Hematopoietic multipotent progenitor cell treated with erythropoietin and hydrocortisone succinate and interleukin-3 and kit ligand, for 15 days (in vitro differentiated cells): ENCODE data around the gene PXDN.
"Not testable (repeated sequence)": the region's sequence is repeated elsewhere in the genome, so short reads cannot be mapped to it uniquely, and the experiment has no call there.

Experiments
- DNase-seq: peaks from one replicate; pipeline ENCODE4 v3.0.0-alpha.2; 2015; ENCODE audit warnings: low spot score

Gene PXDN

DNA sequence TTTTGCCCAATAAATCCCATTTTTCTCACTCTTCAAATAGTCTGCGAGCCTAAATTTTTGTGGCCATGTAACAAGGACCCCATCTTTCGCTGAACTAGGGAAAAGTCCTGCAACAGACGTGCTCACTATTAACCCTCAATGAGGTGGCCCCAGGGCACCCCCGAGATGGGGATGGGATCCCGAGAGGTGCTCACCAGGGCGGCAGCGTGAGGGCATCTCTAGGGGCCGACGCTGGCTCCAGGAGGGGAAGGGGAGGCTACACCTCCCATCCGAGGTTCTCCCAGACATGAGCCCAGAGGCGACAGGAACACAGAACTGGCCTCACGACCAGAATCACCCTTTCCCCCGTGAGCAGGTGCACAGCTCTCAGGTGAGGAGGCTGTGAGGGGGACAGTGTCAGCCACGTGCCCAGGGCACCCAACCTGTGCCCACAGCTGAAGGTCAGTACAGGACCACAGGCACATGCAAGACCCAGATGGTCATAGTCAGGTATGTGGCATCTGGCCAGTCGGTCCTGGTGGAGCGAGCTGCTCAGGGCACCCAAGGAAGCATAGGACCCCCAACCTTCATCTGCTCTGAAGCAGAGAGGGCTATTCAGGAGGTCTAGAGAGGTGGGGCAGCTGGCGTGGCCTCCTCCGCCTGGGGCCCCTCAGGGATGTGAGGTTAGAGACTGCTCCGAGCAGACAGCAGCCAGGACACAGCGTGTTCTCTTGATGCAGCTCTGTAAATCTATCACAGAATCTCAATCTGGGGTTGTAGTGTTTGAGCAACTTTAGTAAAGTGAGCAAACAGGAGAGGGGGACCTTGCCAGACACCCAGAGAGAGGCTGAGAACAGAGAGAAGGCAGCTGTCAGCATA is 62.8 kb downstream of the PXDN start:
- DNase-seq: no peak

DNA sequence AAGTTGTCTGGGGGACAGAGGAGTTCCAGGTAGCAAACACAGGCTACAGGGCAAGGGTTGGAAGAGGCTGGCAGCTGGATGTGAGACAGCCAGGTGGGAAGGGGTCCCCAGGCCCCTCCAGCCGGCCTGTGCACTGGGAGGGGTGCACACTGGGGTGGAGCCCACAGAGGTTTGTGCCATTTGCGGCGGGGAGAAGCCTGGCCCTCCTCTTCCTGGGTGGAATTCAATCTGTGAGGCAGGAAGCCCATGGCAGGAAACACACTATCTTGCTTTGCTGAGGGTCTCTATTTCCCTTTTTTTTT is 63.3 kb downstream of the PXDN start:
- no peak for DNase-seq

DNA sequence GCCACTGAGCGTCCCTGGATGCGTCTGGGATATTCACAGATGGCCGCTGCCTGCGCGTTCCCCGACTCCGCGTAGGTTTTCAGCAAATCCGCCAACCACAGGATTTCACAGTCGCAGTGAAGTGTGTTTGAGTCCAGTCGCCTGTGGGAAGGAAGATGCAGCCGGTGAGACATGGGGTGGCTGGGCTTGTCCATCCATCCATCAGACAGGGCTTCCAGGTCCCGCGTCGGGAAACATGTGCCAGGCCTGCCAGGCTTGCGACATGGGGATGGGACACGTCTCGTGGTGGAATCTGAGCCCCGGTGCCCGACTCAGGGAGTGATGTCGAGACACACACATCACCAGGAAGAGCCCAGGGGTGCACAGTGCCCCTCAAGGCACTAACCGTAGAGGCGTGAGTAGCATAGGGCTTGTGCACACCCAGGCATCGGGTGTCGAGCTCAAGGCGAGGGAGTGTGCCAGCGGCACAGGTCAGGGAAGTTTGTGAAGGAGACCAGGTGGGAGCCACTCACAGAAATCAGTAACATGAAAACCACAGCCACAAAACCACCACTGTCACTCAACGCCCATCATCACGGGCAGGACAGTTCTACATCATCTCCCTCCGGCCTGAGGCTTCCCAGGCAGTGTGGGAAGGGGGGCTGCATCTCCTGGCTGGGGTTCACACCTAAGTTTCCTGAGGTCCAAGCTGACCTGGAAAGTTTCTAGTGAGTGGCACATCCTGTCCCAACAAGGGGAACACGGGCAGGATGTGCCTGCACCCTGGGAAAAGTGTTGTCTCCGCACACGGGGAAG is 63.9 kb downstream of the PXDN start:
- DNase-seq: no peak

DNA sequence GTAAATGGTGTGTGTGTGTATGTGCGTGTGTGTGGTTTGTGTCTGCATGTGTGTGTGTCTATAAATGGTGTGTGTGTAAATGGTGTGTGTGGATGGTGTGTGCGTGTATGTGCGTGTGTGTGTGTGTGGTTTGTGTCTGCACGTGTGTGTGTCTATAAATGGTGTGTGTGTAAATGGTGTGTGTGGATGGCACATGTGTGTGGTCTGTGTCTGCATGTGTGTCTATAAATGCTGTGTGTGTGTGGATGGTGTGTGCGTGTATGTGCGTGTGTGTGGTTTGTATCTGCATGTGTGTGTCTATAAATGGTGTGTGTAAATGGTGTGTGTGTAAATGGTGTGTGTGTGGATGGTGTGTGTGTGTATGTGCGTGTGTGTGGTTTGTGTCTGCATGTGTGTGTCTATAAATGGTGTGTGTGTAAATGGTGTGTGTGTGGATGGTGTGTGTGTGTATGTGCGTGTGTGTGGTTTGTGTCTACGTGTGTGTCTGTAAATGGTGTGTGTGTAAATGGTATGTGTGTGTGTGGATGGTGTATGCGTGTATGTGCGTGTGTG is 64.8 kb downstream of the PXDN start:
- not testable (repeated sequence) for DNase-seq

DNA sequence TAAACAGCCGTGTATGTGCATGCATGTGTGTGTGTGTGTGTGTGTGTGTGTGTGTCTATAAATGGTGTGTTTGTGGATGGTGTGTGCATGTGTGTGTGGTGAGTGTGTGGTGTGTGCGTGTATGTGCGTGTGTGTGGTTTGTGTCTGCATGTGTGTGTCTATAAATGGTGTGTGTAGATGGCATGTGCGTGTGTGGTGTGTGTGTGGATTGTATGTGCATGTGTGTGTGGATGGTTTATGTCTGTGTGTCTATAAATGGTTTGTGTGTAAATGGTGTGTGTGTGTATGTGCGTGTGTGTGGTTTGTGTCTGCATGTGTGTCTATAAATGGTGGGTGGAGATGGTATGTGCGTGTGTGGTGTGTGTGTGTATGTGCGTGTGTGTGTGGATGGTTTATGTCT is 65.2 kb downstream of the PXDN start:
- DNase-seq: not testable (repeated sequence)

DNA sequence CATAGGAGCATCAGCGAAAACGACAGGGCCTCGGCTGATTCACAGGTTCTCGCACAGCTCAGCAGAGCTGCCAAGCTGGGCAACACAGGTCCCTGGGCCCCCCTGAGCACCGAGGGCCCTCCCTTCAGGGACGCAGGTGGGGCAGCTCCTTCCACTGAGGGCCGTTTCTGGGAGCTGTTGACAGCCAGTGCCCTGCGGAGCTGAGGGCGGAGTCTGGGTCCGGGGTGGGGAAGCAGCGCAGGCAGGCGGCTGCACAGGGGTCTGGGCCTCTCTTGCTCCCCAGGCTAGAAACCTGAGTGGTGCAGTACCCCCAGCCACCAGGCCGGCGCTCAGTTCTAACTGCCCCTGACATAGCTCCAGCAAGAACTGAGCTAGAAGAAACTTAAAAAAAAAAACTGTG is 65.7 kb downstream of the PXDN start:
- DNase-seq: no peak

DNA sequence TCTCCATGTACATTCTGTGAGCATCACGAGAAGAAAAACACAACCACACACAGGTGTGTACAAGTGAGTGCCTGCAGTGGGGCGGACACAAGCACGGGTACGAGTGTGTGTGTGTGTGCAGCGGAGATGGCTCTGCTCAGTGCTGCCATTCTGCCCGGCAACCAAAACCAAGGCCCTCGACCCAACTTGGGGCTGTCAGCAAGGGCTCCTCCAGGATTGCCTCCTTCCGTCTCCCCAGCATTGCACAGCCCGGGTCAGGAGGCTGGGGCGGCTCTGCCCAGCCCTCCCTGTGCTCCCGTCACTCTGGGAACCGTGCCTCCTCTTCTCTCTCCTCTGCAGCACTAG is 66.5 kb downstream of the PXDN start:
- no peak for DNase-seq

DNA sequence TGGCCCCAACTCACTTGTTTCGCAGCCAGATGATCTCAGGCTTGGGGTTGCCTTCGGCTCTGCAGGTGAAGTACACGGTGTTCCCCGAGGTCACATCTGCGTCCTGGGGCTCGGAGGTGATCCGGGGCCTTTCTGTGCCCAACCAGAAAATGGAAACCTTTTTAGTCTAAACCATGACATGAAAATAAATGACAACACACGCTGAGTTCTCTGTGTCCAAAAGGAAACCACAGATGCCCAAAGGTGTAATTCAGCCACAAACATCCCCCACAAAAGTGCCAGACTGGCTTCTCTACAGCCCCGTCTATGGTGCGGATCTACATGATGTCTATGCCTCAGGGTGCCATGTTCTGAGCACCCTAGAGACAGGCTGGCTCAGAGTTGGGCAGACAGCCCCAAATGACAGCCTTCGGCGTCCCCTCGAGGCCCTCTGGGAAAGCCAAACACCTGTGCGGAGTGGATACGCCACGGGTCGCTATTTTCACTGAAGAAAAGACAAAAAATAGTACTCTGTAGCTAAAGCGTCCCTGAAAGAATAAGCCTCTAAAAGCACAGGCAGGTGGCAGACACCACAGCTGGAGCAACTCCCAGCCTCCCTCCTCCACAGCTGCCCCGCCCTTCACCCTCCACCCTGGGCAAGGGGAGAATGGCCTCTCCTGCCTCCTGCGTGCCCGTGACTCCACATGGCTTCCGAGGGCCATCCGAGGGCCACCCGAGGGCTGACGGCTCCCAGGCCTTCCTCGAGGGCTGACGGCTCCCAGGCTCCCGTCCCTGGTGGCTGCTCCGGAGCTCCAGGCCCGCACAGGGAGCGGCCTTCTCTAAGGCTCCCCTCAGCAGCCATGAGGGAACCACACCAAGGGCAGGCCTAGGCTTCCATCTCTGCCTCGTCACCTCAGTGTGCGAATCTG is 67.1 kb downstream of the PXDN start:
- no peak for DNase-seq

DNA sequence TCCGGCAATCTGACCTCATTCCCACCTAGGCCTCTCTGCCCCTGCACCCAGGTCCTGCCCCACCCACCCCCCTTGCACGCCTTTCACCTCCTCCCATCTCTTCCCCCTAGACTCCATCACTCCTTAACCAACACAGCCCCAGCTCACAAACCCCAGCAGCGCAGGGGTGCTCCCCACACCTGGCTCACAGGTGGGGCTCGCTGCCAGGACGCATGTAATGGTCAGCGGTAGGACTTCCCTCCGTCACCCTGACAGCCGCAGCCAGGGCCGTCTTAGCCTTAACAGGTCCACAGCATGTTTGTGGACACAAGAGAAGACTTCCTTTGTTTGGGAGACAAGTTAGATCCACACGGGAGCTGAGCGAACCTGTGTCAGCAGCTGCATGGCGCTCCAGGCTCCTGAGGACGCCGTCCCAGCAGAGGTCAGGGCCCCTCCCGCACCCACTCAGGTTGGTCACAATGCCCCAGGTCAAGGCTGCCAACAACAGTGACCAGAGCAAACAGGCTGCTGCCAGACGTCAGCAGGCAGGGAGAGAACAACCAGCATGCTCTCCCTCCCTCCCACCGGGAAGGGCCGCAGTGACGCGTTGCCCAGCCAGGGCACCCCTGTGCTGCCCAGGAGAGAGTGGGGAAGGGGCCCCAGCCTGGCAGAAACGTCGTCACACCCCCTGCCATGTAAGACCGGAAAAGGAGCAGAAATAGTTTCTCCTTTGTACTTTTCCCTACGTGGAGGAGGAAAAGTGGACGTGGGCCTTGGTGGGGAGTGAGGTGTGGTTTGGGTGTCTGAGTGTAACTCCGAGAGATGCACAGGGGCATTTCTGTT is 68.0 kb downstream of the PXDN start:
- DNase-seq: no peak

DNA sequence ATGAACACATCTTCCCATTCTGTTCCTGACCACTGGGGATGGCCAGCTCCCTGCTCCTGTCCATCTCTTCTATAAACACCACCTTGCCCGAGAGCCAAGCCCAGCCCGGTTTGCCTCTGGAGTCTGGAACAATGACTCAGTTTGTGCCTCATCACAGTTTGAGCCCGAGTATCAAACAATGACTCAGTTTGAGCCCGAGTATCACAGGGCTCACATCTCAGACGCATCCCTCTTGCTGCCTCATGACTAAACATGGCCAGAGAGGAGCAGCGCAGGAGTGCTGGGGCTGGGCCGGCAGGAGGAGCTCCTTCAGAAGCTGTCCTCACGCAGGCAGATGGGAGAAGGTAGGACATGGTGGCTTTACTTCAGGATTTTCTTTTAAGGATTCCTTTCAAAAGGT is 68.7 kb downstream of the PXDN start:
- no peak for DNase-seq

DNA sequence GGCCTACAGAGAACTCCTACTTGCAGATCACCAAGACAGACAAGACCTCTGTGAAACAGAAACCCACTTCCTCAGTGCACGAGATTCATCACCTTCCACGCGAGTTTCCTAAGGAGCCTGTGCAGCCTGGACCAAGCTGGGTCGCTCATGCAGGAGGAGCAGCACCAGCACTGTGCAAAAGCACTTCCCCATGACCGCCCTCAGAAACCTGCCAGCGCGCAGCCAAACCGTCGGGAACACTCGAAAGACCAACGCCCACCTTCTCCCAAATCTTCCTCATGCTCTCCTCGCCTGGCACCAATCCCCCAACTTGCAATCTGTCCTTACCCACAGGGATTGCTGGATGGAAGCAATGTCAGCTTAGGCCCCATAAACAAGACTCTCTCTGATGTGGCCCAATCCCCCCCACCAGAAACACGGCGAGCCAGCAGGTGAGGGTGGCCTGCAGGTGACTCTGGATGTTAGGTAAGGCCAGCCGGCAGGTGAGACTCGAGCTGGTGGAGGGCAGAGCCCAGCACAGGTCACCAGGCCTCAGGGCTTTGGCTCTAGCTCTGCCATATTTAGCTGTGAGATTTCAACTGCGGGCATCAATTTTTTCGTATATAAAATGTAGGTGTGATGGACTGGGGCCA is 69.4 kb downstream of the PXDN start:
- DNase-seq: no peak

DNA sequence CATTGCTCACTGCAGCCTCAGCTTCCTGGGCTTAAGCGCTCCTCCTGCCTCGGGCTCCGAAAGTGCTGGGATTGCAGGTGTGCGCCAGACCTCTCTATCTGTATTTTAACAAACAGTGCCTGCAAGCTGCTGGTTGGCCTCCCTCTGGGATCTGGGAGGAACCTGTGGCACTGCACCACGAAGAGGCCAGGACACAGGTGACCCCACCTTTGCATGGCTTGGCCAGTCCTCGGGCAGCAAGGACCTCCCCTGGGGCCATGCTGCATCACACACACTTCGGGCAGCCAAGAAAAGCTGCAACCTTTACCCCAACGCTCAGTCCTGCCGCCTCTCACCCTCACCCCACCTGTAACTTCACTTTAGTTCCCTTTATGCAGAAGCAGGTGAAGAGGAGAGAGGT is 70.0 kb downstream of the PXDN start:
- no peak for DNase-seq

DNA sequence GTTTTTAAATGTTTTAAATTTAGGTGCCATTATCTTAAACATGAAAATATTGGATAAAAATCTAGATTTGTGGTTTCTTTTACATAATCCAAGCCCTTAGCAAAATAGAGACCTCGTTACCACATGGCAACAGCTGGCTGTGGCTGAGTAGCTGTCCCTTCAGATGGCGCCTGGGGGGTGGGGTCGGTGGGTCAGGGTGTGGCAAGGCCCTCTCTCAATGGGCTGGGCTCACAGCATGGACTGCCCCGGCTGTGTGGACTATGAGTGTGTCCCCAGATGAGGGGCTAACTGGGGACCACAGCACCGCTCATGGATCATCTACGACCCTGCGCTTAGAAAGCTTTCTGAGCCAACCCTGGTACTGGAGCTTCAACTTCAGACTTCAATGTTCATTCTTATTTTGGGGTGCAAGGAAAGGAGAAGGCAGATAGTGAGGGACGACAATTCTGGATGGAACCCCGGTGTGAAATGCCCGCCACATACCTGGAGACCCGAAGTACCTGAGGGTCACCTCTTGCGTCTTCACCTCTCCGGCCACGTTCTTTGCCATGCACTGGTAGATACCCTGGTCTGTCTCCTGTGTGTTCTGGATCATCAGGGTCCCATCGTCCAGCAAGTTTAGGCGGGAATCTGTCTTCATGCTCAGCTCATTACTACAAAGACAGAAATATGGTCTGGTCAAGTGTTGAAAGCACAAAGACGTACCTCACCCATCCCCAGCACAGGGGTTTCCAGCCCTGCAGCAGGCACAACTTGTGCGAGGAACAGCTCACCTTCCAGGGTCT is 71.0 kb downstream of the PXDN start:
- DNase-seq: no peak

DNA sequence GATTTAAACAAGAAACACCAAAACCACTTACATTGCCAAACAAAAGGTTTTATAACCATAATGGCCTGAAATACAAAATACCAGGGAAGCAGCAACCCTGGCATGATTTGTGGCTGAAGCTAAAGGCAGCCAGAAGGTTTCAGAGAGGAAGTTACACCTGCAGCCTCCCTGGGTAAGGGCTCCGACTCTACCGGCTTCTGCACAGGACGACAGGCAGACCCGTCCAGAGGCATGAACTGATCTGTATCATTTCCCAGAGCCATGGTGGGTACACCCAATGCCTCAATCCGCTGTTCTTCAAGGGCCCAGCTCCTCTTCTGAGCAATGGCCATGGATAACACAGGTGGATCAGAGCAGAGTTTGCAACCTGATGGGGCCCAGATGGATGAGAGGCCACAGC is 71.6 kb downstream of the PXDN start:
- no peak for DNase-seq

DNA sequence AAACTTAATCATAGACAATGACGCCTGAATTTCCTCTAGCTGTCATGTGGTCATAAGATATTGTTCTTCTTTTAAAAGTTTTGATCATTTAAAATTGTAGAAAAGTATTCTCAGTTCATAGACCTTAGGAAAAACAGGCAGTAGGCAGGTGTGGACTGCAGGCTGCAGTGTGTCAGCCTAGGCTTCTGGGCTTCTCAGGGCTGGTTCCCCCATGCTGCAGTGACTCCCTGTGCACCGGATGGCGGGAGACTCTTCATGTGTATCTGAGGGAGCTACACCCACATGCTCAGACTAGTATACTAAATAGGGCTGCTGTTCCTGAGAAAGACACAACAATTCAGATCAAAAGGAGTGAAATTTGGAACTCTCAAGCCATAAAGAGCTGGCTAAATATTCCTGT is 72.4 kb downstream of the PXDN start:
- DNase-seq: no peak

DNA sequence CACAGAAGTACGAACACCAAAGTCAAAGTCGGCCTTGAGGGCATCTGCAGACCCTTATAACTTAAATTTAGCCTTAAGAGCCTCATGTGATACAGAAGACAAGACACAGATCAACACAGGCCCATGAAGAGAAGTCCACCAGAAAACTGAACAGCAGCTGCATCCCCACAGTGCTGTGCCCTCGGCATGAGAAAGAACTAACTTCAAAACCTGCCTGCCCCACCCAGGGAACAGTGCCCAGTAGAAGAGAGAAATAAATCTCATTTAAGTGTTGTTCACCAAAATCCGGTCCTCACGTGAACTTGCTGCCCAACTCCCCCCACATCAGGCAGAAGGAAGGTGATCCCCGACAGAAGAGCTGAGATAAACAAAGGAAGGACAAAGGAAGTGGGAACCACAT is 73.7 kb downstream of the PXDN start:
- no peak for DNase-seq

DNA sequence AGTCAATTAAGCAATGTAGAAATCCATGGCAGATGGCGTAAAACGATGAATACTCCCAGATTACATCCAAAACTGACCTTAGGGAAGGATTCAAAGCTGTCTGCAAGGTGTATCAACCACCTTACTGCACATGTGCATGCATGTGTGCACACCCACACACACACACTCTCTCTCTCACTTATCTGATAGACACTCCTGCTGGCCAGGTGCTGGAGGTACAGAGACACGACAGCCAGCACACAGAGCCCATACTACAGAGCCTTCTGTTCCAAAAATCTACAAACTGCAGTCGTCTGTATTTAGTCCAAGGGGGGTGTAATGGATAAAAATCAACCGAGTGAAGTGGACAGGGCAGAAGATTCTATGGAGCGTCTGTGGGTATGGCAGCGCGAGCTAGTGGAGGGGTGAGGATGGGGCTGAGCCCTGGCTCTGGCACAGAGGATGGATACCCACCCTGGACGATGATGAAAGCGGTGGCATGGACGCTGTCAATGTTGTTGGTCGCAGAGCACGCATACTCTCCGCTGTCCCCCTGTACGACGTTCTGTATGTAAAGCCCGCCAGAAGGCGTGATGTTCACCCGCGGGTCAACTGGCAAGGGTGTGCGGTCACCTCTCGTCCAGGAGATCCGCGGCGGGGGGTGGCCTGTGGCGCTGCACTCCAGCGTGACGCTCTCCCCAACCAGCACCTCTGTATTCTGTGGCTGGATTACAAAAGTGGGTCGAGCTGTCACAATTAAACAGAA is 78.4 kb downstream of the PXDN start:
- no peak for DNase-seq

DNA sequence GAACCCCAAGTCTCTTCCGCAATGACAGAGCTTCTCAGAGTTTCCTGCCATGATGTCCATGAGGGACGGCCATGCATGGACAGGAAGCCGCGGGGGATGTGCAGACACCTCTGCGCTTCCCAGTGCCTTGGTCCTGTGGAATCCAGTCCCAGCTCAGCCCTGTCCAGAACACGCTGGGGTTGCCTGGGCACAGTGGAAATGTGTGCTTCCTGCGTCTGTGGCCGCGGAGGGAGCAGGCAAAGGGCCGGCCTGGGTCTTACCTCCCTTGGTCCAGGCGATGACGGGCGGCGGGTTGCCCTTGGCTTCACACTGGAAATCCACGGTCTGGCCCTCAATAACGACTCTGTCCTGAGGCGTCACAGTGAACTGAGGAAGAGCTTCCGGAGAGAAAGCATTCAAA is 79.6 kb downstream of the PXDN start:
- DNase-seq: no peak

DNA sequence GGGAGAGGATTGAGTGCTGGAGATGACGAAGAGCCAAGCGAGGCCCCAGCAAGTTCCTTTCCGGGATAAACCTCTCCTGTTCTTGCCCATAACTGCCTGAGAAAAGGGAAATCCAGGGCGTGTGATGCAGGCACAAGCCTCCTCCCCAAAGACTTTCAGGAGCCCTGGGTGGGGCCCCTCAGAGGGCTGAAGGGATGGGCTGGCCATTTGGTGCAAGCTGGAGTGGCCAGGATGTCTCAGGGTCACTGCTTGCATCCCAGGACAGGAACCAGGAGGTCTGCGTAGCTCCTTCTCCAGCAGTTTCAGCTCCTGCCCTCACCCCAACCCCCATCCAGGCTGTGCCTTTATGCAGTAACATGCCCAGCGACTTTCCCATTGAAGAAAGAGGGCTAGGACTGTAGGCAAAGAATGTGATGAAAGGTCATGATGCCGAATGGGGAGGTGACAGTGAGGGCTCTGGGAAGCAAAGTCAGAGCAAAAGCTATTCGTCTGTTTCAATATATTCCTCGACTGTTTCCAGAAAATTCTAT is 80.2 kb downstream of the PXDN start:
- DNase-seq: no peak
